Skeletal muscle cell (primary cell): ENCODE data around the gene OPN1SW.

Source experiments
- DNase-seq: peaks from one replicate; pipeline ENCODE4 v3.0.0-alpha.2; 2010; ENCODE audit warnings: low read depth
- H3K4me3 ChIP-seq: 2 replicates; pipeline ENCODE4 v1.5.1; 2011; ENCODE audit warnings: low read depth, mild to moderate bottlenecking, control low read depth, low read length, moderate library complexity

The OPN1SW gene, protein sequence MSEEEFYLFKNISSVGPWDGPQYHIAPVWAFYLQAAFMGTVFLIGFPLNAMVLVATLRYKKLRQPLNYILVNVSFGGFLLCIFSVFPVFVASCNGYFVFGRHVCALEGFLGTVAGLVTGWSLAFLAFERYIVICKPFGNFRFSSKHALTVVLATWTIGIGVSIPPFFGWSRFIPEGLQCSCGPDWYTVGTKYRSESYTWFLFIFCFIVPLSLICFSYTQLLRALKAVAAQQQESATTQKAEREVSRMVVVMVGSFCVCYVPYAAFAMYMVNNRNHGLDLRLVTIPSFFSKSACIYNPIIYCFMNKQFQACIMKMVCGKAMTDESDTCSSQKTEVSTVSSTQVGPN

DNA sequence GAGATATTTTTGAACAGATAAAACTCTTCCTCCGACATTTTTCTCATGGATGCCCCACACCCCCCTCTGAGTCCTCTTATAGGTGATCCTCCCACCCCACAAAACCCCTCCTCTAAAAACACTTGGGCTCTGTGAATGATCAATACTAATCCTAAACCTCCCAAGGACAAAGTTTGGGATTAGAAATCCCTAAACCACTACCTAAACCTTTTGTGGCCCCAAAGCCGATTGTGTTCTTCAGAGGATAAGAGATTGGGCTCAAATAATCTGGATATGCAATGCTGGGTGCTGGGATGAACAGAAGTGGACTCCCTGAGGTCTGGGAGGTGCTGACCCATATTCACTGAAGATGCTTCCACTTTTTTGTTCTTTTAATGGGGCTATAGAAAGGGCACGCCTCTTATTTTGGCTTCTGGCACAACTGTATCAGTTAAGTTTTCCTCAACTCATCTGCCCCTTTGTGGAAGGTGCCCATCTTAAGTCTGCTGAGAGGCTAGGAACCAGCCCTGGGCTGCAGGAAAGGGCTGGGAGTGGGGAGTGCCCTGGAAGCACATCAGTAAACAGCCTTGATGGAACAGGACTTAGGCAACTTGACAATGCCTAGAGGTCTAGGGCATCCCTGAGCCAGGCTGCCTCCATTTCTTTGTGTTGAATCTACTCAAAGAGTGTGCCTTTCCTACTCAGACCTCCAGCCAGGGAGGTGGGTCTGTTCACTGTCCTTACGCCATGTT lies at the start of gene OPN1SW:
TSS of gene OPN1SW (minus strand) at position 51 of the 731 bp plus-strand sequence. CDS start at position 38, 13 bp downstream.
- no peak for DNase-seq
- H3K4me3 ChIP-seq: no peak within 1 kb of the TSS

DNA sequence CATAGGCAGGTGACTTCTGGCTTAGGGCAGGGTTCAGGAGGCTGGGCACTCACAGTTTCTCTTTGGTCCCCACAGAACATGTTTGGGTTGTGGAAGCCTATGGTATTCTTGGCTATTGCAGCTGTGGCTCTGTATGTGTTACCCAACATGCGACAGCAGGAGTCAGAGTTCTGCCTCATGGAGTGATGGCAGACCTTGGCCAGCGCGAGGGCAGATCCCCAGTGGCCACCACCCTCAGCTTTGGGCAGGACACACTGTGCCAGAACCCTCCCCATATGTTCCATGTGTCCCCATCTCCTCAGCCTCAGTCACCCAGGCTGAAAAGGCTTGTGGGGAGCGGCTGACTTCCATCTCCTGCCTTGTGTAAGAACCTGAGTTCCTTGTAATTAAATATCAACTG lies 46.1 kb upstream of the OPN1SW start:
- no peak overlapping the region for H3K4me3 ChIP-seq

DNA sequence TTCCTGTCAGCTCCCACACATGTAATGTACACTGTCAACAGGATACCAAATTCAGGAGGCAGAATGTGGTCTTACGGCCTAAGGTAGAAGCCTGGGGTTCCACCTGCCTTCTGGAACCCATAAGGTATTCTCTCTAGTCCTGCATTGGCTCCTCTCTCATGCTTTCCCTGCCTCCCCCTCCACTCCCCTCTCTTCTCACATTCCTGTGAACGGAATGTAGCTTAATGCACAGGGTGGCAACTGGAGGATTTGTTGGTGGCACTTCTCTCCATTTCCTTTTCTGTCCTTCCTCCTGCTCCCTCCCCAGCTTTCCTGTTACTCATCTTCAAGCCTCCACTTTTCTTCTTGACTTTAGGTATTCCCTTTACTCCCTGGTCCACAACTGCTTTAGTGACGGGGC lies 43.1 kb upstream of the OPN1SW start:
- DNase-seq: no peak

More for the DNA sequence above, 46.1 kb upstream of the OPN1SW start:
- no peak for DNase-seq

DNA sequence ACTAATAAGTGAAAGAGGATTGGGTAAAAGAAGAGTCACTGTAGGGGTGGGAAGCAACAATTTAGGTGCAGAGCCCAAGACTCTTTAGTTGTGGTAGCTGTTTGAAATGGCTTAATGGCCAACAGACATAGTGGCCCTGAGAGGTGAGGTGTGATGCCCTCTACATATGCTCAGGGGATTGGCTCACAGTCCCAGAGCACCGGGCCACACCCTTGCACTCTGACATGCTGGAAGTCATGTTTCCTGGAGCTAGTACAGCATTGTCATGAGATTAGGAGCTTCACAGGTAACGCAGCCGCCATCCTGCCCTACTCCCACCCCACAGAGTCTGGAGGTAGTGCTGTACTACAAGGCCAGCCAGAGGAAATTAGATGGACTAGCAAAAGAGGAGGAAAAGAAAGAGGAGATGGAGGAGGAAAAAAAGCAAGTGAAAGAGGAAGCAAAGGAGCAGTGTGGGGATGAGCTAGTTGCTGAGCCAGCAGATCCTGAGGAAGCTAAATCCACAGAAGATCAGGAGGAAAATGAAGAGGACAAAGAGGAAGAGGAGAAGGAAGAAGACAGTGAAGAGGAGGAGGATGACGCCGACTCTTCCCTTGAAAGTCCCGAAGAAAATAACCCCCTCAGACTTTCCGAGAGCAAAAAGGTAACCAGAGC lies 39.8 kb upstream of the OPN1SW start:
- H3K4me3 ChIP-seq: no peak overlapping the region
- no peak for DNase-seq

More for the DNA sequence above, 43.1 kb upstream of the OPN1SW start:
- H3K4me3 ChIP-seq: no peak overlapping the region

DNA sequence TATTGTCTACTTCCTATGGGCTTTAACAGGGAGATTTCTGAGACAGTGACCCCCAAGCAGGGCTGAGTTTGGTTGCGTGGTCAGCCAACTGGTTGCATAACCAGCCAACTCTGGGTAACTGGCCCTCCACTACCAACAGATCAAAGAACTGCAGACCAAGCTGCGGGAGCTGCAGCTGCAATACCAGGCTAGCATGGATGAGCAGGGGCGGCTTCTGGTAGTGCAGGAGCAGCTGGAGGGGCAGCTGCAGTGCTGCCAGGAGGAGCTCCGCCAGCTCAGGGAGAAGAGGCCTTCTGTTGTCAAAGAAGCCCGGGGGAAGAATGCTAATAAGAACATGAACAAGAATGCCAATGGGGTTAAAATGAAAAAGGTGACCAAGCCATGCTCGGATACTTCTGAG lies 38.9 kb upstream of the OPN1SW start:
- H3K4me3 ChIP-seq: no peak overlapping the region
- no peak for DNase-seq

DNA sequence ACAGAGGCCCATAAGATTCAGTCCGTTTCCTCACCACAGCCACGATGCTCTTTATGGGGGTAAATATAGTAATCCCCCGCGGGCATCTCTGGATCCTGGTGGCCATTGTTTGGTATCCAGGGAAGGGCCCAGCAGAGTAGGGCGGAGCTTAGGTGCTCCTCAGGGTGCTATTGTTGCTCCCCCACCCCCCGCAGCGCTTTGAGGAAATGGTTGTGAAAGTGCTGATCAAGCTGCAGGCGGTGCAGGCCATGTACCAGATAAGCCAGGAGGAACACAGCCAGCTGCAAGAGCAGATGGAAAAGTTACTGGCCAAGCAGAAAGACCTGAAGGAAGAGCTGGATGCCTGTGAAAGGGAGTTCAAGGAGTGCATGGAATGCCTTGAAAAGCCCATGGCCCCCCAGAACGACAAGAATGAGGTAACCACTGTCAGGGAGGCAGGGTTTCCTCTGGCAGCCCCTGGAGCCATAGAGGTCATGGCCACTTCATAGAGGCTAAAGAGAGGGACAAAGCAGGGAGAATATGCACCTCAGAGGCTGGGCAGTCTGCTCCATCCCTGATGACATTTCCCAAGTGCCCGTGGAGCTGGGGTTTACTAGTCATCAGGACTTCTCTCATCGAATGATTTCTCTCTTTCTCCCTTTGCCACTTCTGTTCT lies 37.0 kb upstream of the OPN1SW start:
- no peak for DNase-seq
- no peak overlapping the region for H3K4me3 ChIP-seq

DNA sequence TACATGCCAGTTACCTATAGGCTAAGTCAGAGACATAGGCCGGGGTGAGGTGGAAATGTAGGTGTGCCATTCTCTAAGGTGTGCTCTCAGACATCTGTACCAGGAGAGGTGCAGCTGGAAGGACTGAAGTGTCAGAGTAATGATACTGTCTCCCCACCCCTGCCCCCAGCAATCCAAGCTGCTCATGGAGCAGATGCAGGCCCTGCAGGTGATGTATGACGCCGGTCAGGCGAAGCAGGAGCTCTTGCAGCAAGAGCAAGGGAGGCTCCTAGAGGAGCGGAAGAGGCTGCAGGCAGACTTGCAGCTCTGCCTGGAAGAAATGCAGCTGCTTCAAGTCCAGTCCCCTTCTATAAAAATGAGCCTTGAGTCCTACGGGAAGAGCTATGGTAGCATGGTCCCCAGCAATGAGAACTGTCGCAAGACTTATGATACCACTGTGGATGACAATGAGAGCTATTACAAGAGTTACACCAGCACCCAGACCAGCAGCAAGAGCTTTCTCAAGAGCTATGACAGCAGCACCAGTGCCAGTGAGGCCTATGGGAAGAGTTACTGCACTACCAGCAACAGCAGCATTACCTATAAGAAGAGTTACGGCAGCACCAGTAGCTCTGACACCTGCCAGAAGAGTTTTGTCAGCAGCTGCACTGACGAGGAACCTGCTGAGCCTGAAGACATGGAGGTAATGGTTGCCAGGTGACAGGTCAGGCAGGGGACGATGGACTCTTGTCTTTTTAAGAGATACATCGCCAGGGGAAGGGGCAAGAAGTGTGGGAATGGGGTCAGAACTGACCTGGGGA lies 36.2 kb upstream of the OPN1SW start:
- no peak overlapping the region for H3K4me3 ChIP-seq

DNA sequence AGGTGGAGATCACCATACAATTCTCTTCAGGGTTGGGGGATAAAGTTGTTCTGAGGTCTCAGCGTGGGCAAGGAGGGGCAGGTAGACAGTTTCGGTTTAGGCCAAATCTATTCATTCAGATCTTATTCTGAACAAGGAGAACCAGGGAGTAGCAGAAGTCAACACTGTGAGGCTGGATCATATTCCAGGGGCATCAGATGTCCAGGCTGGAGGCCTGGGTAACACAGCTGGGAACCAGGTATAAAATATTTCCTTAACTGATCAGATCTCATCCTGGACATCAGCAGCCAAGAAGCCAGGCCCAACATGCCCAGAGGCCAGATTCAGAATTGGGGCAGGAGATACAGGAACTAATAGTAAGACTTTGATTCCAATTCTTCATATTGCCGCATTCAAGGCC lies 35.4 kb upstream of the OPN1SW start:
- no peak for DNase-seq
- no peak overlapping the region for H3K4me3 ChIP-seq

More for the DNA sequence above, 36.2 kb upstream of the OPN1SW start:
- no peak for DNase-seq

DNA sequence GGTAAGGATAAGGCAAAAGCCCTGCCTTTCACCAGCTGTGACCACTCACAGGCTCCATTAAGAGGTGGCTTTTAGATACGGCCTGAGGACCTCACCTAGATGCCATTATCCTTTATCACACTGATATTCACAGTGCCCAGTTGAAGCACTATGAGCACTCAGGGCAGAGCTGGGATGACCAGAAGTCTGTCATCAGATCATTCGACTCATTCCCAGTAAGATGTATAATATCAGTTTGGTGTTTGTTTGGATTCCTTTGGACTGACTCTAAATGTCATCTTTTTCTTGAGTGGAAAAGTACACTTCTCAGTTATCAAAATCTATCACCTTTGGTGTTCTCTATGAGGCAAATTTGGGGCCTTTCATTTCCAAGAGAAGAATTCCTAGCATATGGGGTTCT lies 34.9 kb upstream of the OPN1SW start:
- no peak for DNase-seq

DNA sequence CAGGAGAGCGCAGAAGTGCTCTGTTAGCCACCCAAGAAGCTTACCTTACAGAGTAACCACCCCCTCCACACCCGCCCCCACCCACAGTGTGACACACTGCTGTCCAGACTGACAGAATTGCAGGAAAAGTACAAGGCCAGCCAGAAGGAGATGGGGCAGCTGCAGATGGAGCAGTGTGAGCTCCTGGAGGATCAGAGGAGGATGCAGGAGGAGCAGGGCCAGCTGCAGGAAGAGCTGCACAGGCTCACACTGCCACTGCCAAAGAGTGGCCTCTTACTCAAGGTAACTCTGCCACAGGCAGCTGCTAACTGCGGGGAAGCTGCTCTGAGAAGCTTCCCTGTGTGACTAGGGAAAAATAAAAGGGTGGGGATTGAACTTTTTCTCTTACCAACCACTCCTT lies 33.8 kb upstream of the OPN1SW start:
- DNase-seq: no peak
- H3K4me3 ChIP-seq: no peak overlapping the region

More for the DNA sequence above, 34.9 kb upstream of the OPN1SW start:
- H3K4me3 ChIP-seq: no peak overlapping the region

DNA sequence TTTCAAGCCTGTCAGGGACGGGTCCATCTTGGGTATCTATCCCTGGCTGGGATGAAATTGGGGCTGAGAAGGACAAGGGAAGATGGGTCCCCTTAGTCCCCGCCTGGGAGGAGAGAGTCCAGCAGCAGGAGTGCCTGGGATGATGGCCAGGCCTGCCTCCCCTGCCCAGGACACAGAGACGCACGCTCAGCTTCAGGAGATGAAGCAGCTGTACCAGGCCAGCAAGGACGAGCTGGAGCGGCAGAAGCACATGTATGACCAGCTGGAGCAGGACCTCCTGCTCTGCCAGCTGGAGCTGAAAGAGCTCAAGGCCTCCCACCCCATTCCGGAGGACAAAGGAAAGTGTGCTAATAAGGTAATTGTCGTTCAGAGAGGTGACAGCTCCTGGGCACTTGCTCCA lies 31.6 kb upstream of the OPN1SW start:
- no peak for DNase-seq
- H3K4me3 ChIP-seq: no peak overlapping the region

DNA sequence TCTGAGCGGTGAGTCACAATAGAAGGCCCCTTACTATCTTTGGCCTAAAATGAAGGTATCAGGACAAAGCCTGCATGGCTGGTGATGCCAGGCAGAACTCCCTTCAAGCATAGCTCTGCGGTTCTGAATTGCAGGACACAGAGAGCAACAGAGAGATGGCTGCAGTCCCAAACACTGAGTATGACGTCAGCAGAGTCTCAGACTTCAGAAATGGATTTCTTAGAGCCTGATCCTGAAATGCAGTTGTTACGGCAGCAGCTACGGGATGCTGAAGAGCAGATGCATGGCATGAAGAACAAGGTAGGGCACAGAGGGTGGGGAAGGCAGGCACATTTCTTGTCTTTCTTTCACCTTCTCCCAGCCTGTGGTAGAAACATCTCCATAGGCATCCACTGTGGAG lies 29.6 kb upstream of the OPN1SW start:
- no peak for DNase-seq
- H3K4me3 ChIP-seq: no peak overlapping the region

DNA sequence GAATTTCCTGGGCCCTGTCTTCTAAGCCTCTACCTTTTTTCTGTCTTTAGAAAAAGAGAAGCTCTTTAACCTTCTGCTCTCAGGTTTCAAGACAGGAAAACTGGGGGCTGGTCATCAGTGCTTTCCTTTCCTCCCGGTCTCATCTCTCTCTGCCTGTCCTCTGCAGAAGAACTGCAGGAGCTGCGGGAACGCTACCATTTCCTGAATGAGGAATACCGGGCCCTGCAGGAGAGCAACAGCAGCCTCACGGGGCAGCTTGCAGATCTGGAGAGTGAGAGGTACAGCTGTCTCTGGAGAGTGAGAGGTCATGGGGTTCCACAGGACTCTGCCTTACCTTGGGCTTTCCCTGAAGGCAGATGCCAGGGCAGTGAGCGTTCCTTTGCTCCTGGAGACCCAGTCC lies 28.9 kb upstream of the OPN1SW start:
- DNase-seq: no peak
- H3K4me3 ChIP-seq: no peak overlapping the region

DNA sequence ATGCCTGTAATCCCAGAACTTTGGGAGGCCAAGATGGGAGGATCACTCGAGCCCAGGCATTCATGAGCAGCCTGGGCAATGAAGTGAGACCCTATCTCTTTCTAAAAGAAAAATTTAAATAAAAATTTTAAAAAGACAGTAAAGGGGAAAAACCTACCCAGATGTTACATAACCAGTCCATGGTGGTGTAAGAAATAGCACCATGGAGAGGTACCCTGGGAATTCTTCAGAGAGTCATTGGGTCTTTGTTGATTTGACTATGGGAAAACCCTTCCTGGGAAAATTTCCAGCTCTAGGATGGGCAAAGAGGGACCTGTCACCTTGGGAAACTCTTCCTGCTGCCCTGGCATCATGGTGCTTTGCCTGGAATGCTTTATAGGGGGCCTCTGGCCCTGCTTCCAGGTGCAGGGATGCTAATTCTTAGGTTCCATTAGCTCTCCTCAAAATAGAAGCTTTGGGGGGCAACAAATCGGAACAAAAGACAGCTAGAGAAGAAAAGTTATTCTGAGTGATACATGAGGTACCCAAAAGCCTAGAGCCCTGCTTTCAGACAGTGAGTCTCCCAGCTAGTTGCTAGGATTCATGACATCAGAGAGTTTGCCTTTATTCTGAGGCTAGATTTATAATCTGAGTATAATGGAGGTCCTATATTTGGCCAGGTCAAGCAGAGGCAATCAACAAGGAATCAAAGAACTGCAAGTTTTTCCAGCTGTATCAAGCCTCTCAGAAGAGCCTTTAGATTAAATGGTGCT lies 26.2 kb upstream of the OPN1SW start:
- DNase-seq: no peak

DNA sequence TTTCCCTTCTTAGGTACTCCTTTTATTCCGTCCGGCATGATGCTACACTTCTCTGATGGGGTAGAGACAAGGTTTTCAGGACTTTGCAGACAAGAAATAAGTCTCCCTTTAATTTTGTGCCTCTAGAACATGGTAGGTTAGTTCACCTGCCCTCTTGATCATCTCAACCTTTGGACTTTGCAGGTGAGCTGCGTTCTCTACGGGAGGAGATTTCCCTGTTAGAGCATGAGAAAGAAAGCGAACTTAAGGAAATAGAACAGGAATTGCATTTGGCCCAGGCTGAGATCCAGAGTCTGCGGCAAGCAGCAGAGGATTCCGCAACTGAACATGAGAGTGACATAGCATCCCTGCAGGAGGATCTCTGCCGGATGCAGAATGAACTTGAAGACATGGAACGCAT lies 25.4 kb upstream of the OPN1SW start:
- H3K4me3 ChIP-seq: no peak overlapping the region
- DNase-seq: no peak

More for the DNA sequence above, 26.2 kb upstream of the OPN1SW start:
- no peak overlapping the region for H3K4me3 ChIP-seq

DNA sequence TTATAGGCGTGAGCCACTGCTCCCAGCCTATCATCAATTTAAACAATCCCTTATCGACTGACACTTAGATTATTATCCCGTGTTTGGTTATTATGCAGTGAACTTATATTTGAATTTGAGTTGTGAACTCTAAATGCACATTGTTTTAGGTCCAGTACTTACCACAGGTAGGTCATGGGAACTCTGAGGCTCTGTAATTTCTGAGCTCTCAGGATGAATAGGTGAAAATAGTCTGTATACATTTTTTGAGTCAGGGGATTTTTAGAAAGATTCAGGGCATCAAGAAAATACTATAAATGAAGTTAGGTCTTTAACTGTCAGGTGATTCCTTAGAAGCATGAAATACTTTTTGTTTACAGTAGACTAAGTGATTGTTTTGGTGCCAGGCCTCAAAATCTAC lies 25.0 kb upstream of the OPN1SW start:
- no peak for DNase-seq
- no peak overlapping the region for H3K4me3 ChIP-seq

DNA sequence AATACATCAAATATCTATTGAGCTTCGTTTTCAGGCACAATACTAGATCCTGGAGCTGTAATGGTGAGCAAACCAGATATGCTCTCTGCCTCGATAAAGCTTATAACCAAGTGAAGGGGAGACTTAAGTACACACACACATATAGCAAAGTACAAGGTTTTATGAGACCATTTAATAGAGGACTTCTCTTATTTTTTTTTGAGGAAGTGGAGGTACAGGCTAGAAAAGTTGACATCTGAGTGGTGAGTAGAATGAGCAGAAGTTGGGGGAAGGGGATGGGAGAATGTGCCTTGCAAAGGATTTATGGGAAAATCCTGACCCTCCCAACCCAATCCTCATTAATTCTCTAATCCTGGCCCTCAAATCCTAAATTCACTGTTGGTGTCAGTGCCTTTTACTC lies 23.9 kb upstream of the OPN1SW start:
- no peak for DNase-seq

DNA sequence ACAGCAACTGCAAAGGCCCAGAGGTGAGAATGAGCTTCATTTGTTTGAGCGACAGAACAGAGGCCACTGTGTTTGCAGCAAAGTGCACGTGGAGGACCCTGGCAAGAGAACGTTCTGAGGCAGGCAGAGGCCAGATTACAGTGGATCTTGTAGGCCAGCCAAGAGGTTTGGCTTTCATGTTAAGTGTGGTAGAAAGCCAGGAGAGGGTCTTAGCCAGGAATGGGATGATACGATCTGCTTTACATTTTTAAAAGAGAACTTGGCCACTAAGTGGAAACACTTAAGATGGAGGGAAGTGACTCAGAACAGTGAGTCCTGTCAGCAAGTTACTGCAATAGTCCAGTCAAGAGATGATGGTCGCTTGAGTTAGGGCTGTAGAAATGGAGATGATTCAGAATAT lies 20.7 kb upstream of the OPN1SW start:
- no peak overlapping the region for H3K4me3 ChIP-seq
- DNase-seq: peak; percentile 51

More for the DNA sequence above, 23.9 kb upstream of the OPN1SW start:
- H3K4me3 ChIP-seq: no peak overlapping the region
